GM21529 (cell line): Measurements from ENCODE around the gene CCDC33.

Experiments used
- ATAC-seq: cut with Tn5 transposase; IDR thresholded peaks from one replicate; pipeline ENCODE4 v1.9.1; 2021; ENCODE audit not compliant: unreplicated experiment

Gene CCDC33

DNA sequence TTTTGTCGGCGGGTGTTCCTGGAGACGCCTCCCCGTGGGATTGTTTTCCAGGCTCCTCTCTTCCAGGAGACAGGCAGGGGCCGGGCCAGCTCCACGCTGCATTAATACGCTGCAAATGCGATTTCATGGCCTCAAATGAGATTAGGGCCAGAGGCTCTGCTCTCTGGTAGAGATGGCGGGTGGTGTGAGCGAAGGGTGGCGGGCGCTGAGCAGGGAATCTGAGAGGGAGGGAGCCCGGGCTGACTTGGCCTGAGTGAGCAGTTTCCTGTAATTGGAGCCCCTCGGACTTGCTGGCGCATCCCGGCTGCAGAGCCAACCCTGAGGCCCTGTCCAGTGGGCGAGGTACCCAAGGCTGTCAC, 7.4 kb upstream of the CCDC33 start:
- no peak for ATAC-seq

DNA sequence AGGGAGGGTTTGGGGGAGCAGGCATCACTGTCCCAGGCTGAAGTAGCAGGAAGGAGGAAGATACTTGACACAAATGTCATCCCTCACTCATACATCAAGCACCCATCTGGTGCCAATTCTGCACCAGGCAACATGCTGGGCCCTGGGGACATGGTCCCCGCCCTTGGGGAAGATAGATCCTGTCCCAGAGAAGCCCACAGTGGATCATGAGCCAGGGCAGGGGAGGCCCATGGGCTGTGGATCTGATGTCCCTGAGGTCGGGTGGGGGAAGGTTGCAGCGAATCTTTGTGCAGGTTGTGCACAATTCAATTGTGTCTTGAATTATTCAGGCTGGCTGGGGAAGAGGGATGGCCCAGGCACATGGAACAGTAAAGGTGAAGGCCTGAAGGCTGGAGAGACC, 6.4 kb upstream of the CCDC33 start:
- no peak for ATAC-seq

DNA sequence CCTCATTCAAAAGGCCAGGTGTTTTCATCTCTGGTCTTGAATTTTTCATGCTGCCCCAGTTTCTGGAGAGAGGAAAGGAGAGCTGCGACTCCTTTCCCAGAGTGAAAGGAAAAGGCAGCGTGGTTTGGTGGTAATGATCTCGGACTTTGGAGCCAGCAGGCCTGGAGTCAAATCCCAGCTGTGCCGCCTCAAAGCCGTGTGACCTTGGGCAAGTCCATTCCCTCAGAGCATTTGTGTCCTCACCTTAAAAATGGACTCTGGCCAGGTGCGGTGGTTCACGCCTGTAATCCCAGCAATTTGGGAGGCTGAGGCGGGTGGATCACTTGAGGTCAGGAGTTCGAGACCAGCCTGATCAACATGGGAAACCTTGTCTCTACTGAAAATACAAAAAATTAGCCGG, 4.7 kb upstream of the CCDC33 start:
- ATAC-seq, result no peak

DNA sequence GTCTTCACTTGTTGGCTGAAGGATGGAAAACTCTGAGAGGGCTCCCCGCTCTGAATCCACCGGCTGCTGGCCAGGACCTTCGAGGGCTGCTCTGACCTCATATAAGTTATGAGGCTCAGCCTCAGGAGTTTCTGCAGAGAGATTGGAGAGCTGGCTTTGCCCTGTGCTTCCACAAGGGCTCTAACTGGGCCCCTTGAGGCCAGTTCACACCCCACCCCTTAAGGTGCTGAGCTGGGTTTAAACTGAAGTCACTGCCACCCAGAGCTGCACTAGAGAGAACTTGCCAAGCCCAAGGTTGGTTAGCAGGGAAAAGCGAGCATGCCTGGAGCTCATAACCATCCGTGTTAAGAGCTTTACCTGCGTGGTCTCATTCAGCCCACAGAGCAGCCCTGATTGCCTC, 2.8 kb upstream of the CCDC33 start:
- ATAC-seq, result no peak

- ATAC-seq, result no peak
Observed at GRCh38 chr15:74233851-74234597, 2.1 kb upstream of the CCDC33 start.

DNA sequence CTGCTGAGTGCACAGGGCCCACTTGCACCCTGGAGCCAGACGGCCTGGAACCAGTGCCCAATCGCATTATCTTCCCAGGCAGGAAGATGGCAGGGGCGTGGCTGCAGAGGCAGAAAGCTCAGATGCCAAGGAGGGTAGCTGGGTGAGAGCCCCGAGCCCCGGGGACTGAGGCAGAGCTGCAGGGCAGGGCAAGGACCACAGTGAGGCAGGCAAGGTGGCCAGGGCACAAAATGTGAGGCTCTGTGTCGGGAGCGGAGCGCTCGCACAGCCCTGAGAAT, 1.6 kb upstream of the CCDC33 start:
- ATAC-seq, result no peak

DNA sequence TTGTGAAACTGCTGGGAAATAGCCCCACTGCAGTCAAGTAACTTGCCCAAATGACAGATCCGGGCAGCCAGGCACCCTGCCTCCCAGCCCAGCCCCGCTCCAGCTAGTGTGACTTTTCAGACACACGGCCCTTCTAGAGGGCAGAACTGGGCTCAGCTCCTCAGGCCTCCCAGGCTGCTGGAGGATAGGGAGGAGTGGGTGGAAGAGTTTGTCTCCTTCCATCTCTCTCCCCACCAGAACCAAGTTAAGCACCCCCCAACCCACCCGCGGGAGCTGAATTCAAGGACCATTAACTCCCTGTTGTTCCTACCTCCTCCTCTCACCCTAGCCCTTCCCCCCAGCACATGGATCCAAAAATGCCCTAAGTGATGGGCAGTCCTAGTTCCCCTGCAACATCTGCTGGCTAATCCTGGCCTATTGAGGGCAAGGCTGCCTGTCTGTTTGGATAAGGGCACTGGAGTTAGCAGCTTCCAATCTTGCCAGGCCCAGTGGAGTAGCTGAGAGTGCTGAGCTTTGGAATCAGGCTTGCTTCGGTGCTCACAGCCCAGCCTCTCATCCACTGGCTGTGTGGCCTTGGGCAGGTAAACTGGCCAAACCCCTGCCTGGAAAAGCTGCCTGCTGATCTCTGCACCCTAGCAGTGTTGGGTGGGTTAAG, 3.1 kb downstream of the CCDC33 start:
- ATAC-seq, result no peak

DNA sequence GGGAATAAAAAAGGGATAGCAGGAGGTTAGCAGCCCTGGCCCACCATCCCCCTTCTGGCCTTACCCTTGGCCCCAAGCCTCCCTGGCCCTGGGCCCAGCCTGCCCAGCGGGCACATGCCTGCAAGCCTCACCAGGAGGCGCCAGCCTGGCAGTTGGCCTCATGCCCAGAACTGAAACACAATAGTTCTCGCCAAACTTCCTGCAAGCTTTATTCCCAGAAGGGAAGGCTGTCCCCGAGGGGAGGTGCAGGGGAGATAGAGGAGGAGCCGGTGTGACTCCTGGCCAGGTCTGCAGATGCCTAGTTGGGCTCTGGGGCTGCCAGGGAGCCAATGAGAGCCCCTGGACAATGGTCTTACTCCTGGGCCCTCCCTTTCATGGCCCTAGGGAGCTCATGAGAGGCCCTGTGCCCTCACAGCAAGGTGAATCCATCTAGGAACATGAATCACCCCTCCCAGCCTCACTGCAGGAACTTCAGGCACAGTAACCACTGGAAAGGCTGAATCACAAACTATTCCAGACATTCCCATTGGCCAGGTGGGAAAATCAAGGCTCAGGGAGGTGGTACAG, 4.0 kb downstream of the CCDC33 start:
- no peak for ATAC-seq

- ATAC-seq, result no peak
Observed at GRCh38 chr15:74240897-74241614, 4.9 kb downstream of the CCDC33 start.

GRCh38 chr15:74242441-74243185, 6.5 kb downstream of the CCDC33 start:
- no peak for ATAC-seq

- ATAC-seq, result no peak
Observed at GRCh38 chr15:74243431-74243830, 7.3 kb downstream of the CCDC33 start.

DNA sequence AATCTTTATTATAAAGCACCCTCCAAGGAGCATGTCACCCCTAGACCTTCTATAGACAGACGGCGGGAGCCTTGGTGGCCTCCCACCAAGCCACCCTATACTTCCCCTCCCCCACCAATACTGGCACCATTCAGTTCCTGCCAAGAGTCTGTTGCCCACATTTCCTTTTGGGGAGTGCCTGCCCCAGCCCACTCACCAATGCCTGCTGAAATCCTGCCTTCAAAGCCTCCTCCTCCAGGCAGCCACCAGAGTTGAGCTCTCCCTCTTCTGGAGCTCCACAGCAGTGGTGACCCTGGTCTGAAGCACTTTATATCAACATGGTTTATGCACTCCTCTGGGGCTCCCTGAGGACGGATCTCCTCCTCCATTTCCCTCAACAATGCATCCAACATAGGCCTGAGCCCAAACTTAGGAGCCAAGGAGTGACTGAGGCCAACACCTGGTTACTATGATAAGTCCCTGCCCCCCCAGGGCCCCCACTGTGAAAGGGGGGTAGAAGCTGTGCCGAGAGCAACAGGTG, 8.8 kb downstream of the CCDC33 start:
- ATAC-seq, result no peak

DNA sequence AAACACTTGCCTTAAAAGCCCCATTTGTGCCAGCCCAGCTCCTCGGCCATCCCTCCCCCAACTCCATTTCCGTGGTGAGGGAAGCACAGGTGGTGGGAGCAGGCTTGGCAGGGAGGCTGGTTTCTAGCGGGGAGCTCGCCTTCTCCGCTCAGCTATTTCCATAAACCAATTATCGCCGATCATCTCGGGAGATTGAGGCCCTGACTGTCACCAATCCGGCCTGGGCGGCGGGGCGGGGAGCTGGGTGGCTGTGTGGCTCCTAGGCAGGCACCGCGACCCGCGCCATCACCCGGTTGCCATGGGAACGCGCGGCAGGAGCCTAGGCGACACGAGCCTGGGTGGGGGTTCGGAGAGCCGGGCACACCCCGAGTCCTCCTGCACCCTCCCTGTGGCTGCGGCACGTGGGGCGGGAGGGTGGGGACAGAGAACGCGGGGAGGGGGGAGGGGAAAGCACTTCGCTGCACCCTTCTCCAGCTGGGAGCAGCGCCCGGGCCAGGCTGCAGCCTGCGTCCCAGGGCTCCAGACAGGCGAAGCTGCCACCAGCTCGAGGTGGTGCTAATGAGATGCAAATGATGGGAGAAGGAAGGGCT, 9.3 kb downstream of the CCDC33 start:
- ATAC-seq, result no peak

DNA sequence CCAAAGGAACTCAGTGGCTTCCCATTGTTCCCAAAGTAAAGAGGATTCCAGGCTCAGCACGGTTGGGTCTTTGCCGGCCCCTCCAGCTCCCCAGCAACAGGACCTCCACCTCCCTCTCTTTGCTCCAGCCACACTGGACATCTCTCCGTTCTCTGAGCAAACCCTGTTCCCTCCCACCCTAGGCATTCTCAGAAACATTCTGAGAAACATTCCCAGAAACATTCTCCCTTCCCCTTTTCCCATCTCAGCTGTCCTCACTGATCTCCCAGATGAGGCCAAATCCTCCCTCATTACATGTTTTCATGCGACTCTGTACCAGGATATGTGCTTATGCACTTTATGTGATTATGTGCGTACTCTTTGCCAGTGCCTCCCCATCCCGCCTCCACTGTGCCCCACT, 14.1 kb downstream of the CCDC33 start:
- ATAC-seq, result no peak

DNA sequence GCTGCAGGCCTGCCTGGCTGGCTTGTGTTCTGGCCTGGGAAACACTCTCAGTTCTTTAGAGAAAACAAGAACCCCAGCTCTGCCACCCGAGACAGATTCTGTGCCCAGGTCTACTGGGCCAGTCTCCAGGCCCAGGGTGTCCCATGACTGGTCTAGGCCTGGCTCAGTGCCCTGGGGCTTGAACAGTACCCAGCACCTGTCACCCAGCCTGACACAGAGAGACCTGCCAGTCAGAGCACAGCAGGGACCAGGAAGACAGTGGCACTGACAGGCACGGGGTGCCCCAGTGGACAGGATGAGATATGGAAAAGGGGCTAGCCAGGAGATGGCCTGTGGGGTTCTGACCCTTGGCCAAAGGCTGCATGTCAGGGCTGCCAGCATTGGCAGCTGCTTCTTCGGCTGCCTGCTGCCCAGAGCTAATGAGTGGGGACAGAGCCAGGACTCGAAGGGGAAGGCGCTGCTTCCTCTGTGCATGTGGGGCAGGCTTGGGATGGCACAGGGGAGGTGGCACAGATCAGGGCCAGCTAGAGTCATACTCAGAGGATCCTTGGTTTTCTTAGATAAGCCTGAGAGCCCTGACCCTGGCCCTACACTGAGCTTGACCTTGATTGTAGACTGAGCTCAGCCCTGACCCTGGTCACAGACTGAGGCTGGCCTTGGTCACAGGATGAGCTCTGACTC, 15.1 kb downstream of the CCDC33 start:
- no peak for ATAC-seq

DNA sequence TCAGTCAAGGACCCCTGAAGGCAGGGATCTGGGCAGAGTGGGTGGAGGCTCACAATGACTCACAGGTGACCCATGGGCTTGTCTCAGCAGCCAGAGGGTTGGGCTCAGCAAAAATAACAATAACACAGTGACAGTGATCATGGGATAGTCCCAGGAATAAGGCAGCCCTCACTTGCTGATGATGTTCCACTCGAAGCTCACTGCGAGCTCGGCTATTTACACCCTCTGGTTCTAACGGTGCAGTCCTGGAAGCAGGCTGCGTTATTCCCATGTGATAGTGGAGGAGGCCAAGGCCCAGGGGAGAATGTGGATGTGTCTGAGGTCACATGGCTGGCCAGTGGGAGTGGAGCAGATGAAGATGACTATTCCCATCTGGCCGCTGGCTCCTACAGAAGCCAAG, 16.2 kb downstream of the CCDC33 start:
- ATAC-seq, result no peak

GRCh38 chr15:74252721-74253120, 16.6 kb downstream of the CCDC33 start:
- ATAC-seq, result no peak

GRCh38 chr15:74253211-74253921, 17.2 kb downstream of the CCDC33 start:
- no peak for ATAC-seq

DNA sequence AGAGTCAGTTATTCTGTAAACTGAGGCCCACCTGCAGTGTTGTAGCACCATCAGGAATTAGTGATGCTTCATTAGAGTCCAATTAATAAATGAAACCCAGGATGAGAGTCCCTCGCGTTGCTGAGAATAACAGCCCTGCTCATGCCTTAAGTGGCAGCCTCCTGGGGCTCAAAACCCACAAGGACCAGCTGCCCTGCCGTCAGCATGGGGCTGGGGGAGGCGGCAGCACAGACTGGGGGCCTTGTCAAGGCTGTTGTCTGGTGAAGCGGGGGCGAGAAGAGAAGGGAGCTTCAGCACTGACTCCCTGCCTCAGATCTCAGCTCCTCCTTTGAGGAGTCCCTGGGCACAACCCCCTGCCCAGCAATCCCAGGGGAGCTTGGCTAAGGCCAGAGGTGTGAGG, 21.0 kb downstream of the CCDC33 start:
- no peak for ATAC-seq

GRCh38 chr15:74257623-74258022, 21.5 kb downstream of the CCDC33 start:
- no peak for ATAC-seq
